H1 (cell line): Measurements from ENCODE around the gene LMAN1L.

Source experiments
- SIN3A ChIP-seq, 2 experiments: IDR thresholded peaks in 1 of 2; conservative IDR thresholded peaks in 1 of 2; 2 replicates each; pipeline ENCODE4 v1.6.1; 2011 to 2012; ENCODE audit warnings: low read length in 2 of 2, improper control_type of control experiment in 1 of 2, low read depth in 1 of 2, mild to moderate bottlenecking in 1 of 2
- SP1 ChIP-seq: IDR thresholded peaks from 2 replicates; pipeline ENCODE4 v1.6.1; 2011; ENCODE audit warnings: low read depth, low read length
- TBP ChIP-seq: IDR thresholded peaks from 2 replicates; pipeline ENCODE4 v1.6.1; 2011; ENCODE audit warnings: low read depth, low read length, improper control_type of control experiment

GRCh38 chr15:74784426-74785193 is 28.0 kb upstream of the LMAN1L start:
- no peak for TF ChIP-seq SP1
- no peak for TF ChIP-seq TBP
- no peak for TF ChIP-seq SIN3A (conservative IDR thresholded peaks at IDR 0.05 in 1 of 2, IDR thresholded peaks at IDR 0.05 in 1 of 2; ENCODE audit: low read depth in 1 of 2, low read length in 2 of 2)
